GM20431 (cell line): Measurements from ENCODE around the gene UBE3B.

ENCODE experiments used
- in situ Hi-C: fragments of 300-500 bp; cut with MseI, MboI; formaldehyde crosslinking; loops from one replicate; pipeline ENCODE4 v1.15.0; 2020; ENCODE audit warnings: low sequenced_read_pairs; ENCODE audit not compliant: unreplicated experiment

The UBE3B gene

DNA sequence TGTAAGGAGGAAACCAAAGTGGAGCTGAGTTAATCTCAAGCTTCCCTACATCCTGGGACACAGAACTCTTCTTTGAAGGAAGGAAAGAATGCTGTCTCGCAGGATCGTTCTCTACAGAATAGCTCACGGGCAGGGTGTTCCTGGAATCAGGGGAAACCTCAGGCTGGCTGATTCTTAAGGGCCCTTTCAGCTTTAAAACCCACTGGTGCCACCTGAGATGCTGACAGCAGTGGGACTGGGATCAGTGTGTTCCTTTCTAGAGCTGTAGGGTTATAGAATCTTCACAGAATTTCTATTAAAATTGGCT is 47.8 kb downstream of the UBE3B start:
- in situ Hi-C loops: no loop called here

DNA sequence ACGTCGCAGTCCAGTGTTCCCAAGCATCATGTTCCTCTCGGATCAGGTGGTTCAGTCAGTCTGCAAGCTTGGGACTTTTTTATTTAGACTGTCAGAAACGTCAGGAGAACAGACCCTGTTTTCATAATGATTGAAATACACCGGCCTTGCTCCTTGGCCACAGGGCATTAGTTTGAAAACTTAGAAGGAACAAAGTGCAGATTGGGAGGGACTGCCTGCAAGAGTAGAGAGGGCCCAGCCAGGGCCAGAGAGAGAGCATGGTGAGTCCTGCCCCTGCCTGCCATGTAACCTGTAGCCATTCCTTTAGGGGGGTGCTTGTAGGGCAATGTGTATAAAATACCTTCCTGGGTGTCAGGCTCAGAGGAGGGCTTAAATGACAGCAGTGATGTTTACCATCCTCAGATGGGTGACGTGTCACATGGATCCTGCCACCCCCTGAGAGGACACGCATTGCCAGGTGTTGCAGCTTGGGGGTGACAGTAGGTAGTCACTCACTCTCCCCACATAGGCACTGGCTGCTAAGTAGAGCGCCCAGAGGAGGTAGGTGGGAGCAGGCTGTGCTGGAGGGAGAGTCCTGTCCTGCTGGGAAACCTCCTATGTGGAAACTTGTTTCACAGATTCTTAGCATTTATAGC is 50.2 kb downstream of the UBE3B start:
- in situ Hi-C loops: no loop called here

DNA sequence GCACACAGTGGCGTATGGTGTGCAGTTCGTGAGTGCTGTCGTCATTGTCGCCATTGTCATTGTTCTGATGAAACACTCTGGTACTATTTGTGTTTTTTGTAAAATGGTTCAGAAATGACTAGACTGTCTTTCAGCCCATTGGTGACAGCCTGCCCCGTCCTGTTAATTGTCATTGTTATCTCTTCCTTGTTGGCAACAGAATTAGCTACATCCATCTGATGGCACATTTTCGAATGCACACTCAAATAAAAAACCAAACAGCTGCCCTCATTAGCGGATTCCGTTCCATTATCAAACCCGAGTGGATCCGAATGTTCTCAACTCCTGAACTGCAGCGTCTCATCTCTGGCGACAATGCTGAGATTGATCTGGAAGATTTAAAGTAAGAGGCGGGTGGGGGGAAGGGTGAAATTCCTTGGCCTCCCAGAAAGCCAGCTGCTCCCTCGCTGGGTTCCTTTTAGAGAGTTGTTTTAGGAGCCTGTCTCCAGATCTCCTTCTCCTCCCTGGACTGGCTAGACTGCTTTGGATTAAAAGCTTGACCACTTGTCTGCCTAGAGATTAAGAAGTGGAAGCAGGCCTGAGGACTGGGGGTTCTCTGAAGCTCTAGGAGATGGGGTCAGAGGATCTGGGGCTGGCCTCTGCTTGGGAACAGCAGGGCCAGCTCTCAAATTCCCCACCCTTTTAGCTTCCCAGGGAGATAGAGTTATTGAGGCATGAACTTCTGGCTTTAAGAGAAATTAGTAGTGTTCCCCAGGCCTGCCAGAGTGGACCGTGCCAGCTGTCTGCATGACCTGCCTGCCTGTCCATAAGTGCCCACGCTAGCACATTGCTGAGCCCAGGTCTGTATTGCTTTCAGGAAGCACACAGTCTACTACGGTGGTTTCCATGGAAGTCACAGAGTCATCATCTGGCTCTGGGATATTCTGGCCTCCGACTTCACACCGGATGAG is 52.5 kb downstream of the UBE3B start:
- in situ Hi-C loops: no loop called here

DNA sequence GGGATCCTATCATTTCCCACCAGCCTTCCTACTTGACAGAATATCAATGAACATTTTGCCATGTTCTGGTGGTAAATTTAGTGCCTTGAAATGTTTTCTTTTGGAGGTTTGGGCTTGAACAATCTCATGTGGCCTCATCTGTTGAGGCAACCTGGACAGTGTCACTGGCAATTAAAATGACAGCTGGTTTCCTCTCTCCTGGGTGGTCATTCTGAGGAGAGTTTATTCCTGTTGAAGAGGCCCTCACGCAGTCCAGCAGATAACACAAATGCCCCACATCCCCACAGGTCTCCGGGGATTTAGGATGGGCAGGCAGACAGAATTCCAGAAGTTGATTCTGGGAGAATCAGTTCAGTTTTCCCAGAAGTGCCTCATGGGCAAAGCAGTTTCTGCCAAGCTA is 54.0 kb downstream of the UBE3B start:
- in situ Hi-C loops: no loop called here

DNA sequence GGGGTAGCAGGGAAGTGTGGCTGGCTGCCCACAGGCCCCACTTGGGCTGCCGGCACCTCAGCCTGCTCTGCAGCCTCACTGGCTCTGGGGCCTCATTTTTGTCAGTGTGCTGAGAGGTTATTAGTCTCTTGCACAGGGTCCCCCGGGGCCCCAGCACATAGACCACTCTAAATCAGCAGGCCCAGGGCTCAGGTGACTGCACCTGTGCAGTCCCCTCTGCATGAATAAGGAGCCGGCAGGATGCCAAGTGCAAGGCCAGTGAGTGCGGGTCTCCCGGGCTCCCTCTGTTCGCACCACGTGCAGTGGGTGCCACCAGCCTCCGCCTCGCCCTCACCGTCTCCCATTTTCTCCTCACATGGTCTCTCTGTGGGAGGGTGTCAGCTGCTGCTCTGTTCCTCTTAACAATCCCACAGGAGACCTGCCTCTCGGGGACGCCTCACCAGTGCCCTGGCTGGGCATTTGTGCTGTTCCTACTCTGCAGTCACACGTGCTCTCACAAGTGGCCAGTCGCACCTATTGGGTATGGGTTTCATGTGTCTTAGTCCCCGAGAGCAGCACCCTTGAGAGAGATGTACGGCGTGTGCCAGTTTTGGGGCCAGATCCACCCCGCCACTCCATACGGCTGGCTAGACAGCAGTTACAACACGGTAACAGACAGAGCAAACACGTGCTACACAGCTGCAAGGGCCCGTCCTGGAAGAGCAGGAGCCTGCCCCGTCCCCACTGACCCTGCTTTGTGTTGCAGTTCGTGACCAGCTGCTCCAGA is 55.5 kb downstream of the UBE3B start:
- in situ Hi-C loops: no loop called here

DNA sequence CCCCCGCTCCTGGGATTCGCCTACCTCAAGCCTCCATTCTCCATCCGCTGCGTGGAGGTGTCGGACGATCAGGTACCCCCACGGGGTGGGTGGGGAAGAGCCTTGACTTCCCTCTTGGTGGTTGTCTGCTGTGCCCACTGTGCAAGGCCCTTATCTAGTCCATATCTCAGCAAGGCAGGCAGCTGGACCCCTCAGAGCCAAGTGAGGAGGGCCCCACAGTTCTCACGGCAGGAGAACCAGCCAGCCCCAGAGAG is 56.0 kb downstream of the UBE3B start:
- in situ Hi-C loops: no loop called here

DNA sequence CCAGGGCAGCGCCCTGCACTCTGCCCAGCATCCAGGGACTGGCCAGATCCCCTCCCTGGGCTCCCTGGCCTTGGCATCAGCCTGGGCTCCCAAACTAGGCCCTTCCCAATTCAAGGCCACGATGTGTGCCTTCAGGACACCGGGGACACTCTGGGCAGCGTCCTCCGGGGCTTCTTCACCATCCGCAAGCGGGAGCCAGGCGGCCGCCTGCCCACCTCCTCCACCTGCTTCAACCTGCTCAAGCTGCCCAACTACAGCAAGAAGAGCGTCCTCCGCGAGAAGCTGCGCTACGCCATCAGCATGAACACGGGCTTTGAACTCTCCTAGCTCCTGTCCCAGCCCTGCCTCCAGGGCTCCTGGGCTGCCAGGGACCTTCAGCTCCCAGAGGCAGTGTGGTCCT is 57.0 kb downstream of the UBE3B start:
- in situ Hi-C loops: no loop called here

DNA sequence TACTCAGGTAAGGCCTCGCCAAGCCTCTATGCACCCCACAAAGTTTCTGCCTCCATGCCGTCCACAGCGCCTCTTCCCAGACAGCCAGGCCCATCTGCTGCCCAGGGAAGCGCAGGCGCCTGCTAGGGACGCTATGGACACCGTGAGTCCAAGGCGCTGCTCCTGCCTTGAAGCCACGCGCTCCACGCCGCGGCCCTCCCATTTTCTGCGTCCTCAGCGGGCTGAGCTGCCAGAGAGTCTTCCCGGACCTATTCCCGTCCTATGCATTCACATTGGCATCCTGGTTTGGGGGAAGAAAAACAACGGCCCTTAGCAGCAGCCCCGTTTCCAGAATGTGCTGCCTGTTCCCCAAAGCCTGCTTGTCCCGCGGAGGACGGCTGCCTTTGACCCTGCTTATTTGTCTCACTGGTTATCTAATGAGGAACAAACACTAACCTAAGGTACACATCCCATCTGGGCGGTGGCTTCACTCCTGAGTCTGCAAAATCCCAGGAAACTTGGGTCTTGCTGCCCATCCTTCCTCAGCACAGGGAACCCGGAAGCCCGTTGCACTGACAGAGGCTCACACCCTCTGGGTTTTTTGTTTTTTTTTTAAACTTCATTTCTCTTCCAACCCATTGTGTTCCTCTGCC is 57.9 kb downstream of the UBE3B start:
- in situ Hi-C loops: no loop called here

DNA sequence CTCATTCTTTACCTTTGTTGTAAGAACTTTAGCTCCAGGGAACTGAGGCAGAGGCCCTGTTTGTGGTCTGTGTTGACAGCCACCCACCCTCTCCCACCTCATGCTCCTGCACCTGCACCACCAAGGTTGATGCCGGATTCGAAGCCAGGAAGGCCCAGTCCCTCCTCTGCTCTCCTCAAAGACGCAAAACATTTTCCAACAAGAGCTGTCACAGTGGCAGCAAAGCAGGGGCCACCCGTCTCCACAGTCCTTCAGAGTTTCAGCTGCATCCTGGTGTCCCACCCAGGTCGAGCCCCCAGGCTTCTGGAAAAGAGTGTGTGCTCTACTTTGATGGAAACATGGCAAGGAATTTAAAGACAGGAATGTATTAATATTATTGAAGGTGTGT is 58.4 kb downstream of the UBE3B start:
- in situ Hi-C loops: no loop called here

DNA sequence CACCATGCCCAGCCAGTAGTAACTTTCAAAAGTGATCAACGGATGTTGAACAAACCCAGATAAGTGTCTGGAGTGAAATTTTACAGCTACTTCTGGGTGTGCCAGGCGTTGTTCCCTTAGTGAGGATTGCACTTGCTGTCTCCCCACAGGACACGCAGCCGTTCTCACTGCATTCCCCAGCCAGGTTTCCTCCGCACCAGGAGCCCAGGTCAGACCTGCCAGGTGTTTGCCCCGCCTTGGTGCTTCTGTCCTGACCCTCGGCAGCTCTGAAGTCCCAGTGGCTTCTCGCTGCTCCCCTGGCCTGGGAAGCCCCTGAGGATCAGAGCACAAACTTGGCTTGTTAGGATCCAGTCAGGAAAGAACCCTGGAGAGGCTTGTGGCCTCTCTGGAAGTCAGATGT is 59.7 kb downstream of the UBE3B start:
- in situ Hi-C loops: no loop called here

- in situ Hi-C loops: no loop called here
These were observed 60.9 kb downstream of the UBE3B start for GRCh38 chr12:109538191-109538863.

GRCh38 chr12:109539508-109539907 is 62.1 kb downstream of the UBE3B start:
- in situ Hi-C loops: no loop called here

DNA sequence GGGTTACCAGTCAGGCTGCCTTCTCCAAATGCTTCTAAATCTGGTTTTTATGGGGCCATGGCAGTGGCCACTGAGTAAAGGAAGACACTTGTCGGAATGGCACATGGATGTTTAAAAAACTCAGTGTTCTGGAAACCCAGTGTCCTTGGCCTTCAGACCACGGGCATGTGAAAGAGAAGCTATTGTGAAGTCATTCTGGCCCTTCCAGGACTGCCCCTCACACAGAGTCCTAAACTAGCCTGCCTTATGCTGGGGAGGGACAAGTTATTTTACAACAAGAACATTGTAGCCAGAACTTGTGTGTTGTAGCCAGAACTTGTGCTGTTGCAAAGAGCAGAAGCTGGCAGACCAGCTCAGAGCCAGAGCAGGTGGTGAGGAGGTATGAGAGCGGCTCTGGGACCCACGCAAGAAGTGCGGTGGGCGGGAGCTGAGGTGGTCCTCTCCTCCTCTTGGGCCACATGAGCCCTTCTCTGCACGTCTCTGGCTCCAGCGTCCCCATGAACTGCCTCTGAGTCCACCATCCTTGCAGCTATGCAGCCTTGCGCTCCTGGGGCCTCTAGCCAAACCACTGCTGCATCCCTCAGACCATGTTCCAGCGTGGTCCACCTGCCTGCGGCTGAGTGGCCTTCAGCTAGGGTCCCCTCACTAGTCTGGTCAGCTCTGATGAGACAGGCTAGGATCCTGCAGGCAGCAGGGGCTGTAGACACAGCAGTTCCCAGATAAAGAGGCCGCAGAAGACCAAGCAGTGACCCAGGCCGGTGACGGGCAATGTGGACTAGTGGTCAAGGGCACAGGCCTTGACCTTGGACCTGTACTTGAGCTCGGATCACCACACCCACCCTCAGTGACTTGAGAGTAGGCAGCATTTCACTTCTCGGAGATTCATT is 63.3 kb downstream of the UBE3B start:
- in situ Hi-C loops: no loop called here

- in situ Hi-C loops: no loop called here
These were observed 63.9 kb downstream of the UBE3B start for GRCh38 chr12:109541413-109541726.

- in situ Hi-C loops: no loop called here
These were observed 64.6 kb downstream of the UBE3B start for GRCh38 chr12:109542014-109542413.

DNA sequence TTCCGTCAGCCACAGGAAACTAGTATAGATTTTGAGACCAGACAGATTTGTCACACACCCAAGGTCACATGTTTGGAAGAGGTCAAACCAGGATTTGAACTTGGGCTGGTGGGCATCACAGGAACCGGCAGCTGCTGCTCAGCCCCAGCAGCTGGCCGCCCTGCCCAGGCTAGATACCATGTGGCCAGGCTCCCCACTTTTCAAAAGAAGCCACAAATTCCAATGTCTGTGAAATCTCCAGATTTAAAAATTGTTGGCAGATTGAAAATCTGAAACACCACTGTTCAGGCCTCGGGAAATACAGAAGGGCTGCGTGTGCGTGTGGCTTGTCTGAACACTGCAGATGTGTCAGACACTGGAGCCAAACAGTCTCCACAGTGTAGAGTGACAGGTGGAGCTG is 65.4 kb downstream of the UBE3B start:
- in situ Hi-C loops: no loop called here

DNA sequence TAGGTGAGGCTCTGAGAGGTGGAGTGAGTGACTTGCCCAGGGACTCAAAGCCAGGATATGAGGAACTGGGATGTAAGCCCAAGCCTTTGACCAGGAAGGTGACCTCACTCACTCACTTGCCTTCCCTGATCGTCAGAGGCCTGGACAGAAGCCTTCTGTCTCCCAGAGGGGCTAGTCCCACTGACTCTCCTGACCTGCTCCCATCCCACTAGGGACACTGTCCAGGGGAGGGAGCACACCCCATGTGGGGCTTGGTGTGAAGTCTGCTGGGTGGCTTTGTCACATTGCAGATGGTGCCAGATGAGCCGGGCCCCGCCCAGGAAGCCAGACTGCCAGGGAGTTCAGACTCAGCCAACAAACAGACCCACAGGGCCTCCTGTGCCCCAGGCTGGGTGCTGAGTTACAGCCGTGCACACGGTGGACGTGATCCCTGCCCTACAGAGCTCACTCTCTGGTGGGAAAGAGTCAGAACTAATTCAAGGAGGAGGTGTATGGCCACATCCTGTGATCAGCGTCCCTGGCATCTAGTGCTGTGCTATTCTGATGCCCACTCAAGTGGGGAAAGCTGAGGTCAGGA is 67.6 kb downstream of the UBE3B start:
- in situ Hi-C loops: no loop called here

DNA sequence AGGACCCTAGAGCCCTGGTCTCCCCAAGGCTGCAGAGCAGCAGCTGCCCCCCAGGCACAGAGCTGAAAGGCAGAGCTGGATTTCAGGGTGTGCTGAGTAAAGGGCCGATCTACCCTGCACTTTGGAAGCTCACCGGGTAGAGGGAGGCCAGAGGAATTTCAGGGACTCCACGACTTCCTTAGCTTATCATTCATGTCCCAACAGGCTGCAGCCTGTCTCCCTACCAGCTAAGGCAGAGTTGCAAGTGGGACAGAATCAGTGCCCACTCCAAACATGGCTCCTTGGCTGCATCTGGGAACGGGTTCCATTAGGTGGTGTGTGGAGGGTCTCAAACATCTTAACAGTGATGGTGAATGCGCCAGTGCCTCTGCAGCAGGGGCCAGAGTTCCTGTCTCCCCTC is 68.4 kb downstream of the UBE3B start:
- in situ Hi-C loops: no loop called here

- in situ Hi-C loops: no loop called here
These were observed 69.9 kb downstream of the UBE3B start for GRCh38 chr12:109547286-109547685.
